GM13976 (cell line): ENCODE measurements around the gene KLF1.

Experiments
- DNase-seq: peaks from one replicate; pipeline ENCODE4 v3.0.0; 2012; ENCODE audit warnings: low spot score
- CTCF ChIP-seq: IDR thresholded peaks from 2 replicates; pipeline ENCODE4 v1.5.1; 2012; ENCODE audit warnings: borderline replicate concordance, mild to moderate bottlenecking; ENCODE audit not compliant: insufficient read depth; ENCODE audit errors: extremely low read depth, missing control alignments, control extremely low read depth
- in situ Hi-C: fragments of 300-500 bp; cut with MboI; formaldehyde crosslinking; loops from one replicate; pipeline ENCODE4 v1.12.0; 2022; ENCODE audit warnings: low sequenced_read_pairs, mixed read lengths, inconsistent platforms; ENCODE audit not compliant: unreplicated experiment

The KLF1 gene

GRCh38 chr19:12913851-12914690 lies 27.1 kb upstream of the KLF1 start:
- in situ Hi-C loops, result no loop called here
- no peak for DNase-seq
- no peak for TF ChIP-seq CTCF

GRCh38 chr19:12913011-12913561 lies 26.1 kb upstream of the KLF1 start:
- no peak for DNase-seq
- in situ Hi-C loops, result no loop called here
- TF ChIP-seq CTCF, result no peak

GRCh38 chr19:12912571-12912970 lies 25.6 kb upstream of the KLF1 start:
- no peak for DNase-seq
- in situ Hi-C loops, result no loop called here
- TF ChIP-seq CTCF, result no peak

GRCh38 chr19:12907166-12907565 lies 20.2 kb upstream of the KLF1 start:
- TF ChIP-seq CTCF, result no peak
- in situ Hi-C loops, result no loop called here
- no peak for DNase-seq

- in situ Hi-C loops, result no loop called here
- TF ChIP-seq CTCF, result no peak
- peak; percentile 80 for DNase-seq
Observed at GRCh38 chr19:12899891-12900518, 13.0 kb upstream of the KLF1 start.

GRCh38 chr19:12896460-12896859 lies 9.5 kb upstream of the KLF1 start:
- DNase-seq, result no peak
- in situ Hi-C loops, result no loop called here
- TF ChIP-seq CTCF, result no peak
